Esophagus muscularis mucosa (tissue), 3 donors: ENCODE data around the gene CEP250.

Experiments used
- CTCF ChIP-seq, 3 experiments: fragments of 200-600 bp in 2 of 3; fragments of 450-650 bp in 1 of 3; sonication (generic) in 2 of 3; IDR thresholded peaks; one replicate each; pipeline ENCODE4 v1.5.1; 2017 to 2019; ENCODE audit warnings: antibody characterized with exemption in 3 of 3, mild to moderate bottlenecking in 2 of 3, moderate library complexity in 1 of 3
- POLR2A ChIP-seq: fragments of 450-650 bp; IDR thresholded peaks from one replicate; pipeline ENCODE4 v1.6.1; 2017; ENCODE audit warnings: antibody characterized with exemption, moderate library complexity, mild to moderate bottlenecking, low read depth
- POLR2AphosphoS5 ChIP-seq, 2 donors: sonication (generic); formaldehyde crosslinking; IDR thresholded peaks; one replicate each; pipeline ENCODE4 v1.6.1; 2017; ENCODE audit warnings: antibody characterized with exemption in 2 of 2

DNA sequence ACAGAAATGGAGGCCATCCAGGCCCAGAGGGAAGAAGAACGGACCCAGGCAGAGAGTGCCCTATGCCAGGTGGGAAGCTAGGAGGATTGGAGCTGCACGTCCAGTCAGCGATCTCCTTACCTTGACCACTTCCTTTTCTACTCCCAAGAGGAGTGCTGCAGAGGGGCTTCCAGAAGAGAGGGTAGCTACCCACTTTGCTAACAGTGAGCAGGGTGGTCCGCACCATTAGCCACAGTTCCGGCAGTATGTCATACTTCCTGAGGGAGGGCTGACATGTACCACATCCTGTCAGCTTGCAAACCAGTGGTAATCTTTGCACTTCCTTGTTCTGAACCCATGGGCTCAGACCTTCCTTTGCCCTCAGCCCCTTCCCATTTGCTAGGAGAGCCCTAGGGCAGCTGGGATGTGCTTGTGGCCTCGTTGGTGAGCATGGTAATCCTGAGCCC, 35.4 kb downstream of the CEP250 start:
- TF ChIP-seq CTCF (IDR thresholded peaks at IDR 0.05) = no peak
- no peak for TF ChIP-seq POLR2A
- peak in 1 of 2 donors; percentile 12 for TF ChIP-seq POLR2AphosphoS5 (IDR thresholded peaks at IDR 0.05)
